GM12878 (cell line): ENCODE results near the gene TMEM14C. TPM values are rescaled to one million over a fixed set of nuclear protein-coding genes. Genes with fewer than 3 reads are reported as not detected.

ENCODE experiments used
- ATAC-seq: fragments of 200-7000 bp; cut with Tn5 transposase; 3 replicates; pipeline ENCODE4 v1.9.1; 2020; ENCODE audit warnings: mild to moderate bottlenecking, moderate library complexity
- BruUV-seq: library from RNA; stranded (reverse); fragments of 400-500 nt; replicated peaks from 2 replicates; lab custom pipeline; 2021; lab: Mats Ljungman, UMichigan
- CTCF ChIA-PET: fragments of 300-600 bp; sonication (Branson Sonifier 250); formaldehyde crosslinking; extraction: SDS; loops from one replicate; lab custom pipeline; 2021; ENCODE audit warnings: inconsistent platforms; lab: Yijun Ruan, JAX
- POLR2A ChIA-PET: fragments of 350-600 bp; formaldehyde crosslinking; extraction: SDS; loops from one replicate; lab custom pipeline; 2021; ENCODE audit warnings: inconsistent platforms; lab: Charles Lee
- RAD21 ChIA-PET: fragments of 300-600 bp; sonication (Branson Sonifier 250); formaldehyde crosslinking; loops from one replicate; lab custom pipeline; 2023; ENCODE audit warnings: antibody characterized with exemption; ENCODE audit not compliant: unreplicated experiment; lab: Charles Lee
- SMC1A ChIA-PET: fragments of 300-600 bp; sonication (Branson Sonifier 250); formaldehyde crosslinking; loops from one replicate; lab custom pipeline; 2023; ENCODE audit not compliant: unreplicated experiment, uncharacterized antibody; lab: Charles Lee
- DNase-seq: peaks from one replicate; pipeline ENCODE4 v3.0.0-alpha.2; 2011; ENCODE audit warnings: low read depth, low spot score
- FAIRE-seq: peaks from 3 replicates; lab custom pipeline; 2011; peaks lifted over from hg19 to GRCh38; lab: Jason Lieb, UNC
- H2AFZ ChIP-seq: 2 replicates; pipeline ENCODE4 v1.6.0; 2011; ENCODE audit warnings: low read depth, low read length, control low read depth; ENCODE audit not compliant: control insufficient read depth
- H3K27ac ChIP-seq: 2 replicates; pipeline ENCODE4 v1.5.1; 2011; ENCODE audit warnings: control low read depth; ENCODE audit not compliant: control insufficient read depth, insufficient read depth
- H3K27me3 ChIP-seq, 2 experiments: replicated peaks in 1 of 2; 2 replicates each; pipeline versions ENCODE4 v1.6.0 to v1.6.1; 2011; ENCODE audit warnings: low read length in 1 of 2; ENCODE audit not compliant: control insufficient read depth in 2 of 2, insufficient read depth in 2 of 2
- H3K36me3 ChIP-seq, 2 experiments: 2 replicates each; pipeline ENCODE4 v1.5.1; 2011; ENCODE audit warnings: low read length in 1 of 2; ENCODE audit not compliant: control insufficient read depth in 2 of 2, insufficient read depth in 2 of 2
- H3K4me1 ChIP-seq: 2 replicates; pipeline ENCODE4 v1.6.1; 2011; ENCODE audit warnings: mild to moderate bottlenecking, low read length, moderate library complexity, mixed read lengths; ENCODE audit not compliant: control insufficient read depth, insufficient read depth
- H3K4me2 ChIP-seq: 2 replicates; pipeline ENCODE4 v1.6.0; 2011; ENCODE audit warnings: control low read depth; ENCODE audit not compliant: control insufficient read depth, insufficient read depth
- H3K4me3 ChIP-seq: fragments of 200-600 bp; sonication (generic); 2 replicates; pipeline ENCODE4 v1.5.1; 2016
- H3K79me2 ChIP-seq: 2 replicates; pipeline ENCODE4 v1.6.0; 2011; ENCODE audit warnings: low read length; ENCODE audit not compliant: control insufficient read depth, insufficient read depth
- H3K9ac ChIP-seq: 2 replicates; pipeline ENCODE4 v1.8.0; 2011; ENCODE audit warnings: low read length, control low read depth, mixed read lengths; ENCODE audit not compliant: control insufficient read depth, insufficient read depth
- H3K9me3 ChIP-seq: replicated peaks from 3 replicates; pipeline ENCODE4 v1.5.1; 2011; ENCODE audit warnings: mild to moderate bottlenecking, low read length; ENCODE audit not compliant: control insufficient read depth, insufficient read depth
- H4K20me1 ChIP-seq: 2 replicates; pipeline ENCODE4 v1.6.0; 2011; ENCODE audit not compliant: control insufficient read depth, insufficient read depth
- ESRRA ChIP-seq: IDR thresholded peaks from 2 replicates; pipeline ENCODE4 v1.6.1; 2012; ENCODE audit warnings: mild to moderate bottlenecking, low read length, improper control_type of control experiment
- FOS ChIP-seq: IDR thresholded peaks from 3 replicates; pipeline ENCODE4 v1.6.1; 2011; ENCODE audit warnings: borderline replicate concordance; ENCODE audit not compliant: insufficient read length; ENCODE audit errors: extremely low read depth
- NR2C2 ChIP-seq: IDR thresholded peaks from 2 replicates; pipeline ENCODE4 v1.6.1; 2011; ENCODE audit warnings: borderline replicate concordance, low read depth; ENCODE audit not compliant: control insufficient read depth, insufficient read length
- ZNF24 ChIP-seq: fragments of 450-650 bp; IDR thresholded peaks from 2 replicates; pipeline ENCODE4 v1.6.1; 2017; ENCODE audit warnings: antibody characterized with exemption, mild to moderate bottlenecking
- WGBS: methylation state at CpG from one replicate; pipeline ENCODE4 v1.1.6; 2016; ENCODE audit warnings: low lambda C conversion rate; ENCODE audit not compliant: insufficient replicate concordance, insufficient coverage; ENCODE audit errors: missing lambda C conversion rate; 5-methylcytosine and 5-hydroxymethylcytosine counted together
- in situ Hi-C: fragments of 300-500 bp; cut with MboI; formaldehyde crosslinking; loops from 9 replicates; pipeline ENCODE4 v1.14.3; 2018; ENCODE audit warnings: mixed read lengths
- intact Hi-C: fragments of 100-400 bp; cut with micrococcal nuclease; formaldehyde crosslinking; loops from one replicate; pipeline ENCODE4 v1.14.2; 2022; ENCODE audit not compliant: unreplicated experiment
- polyA plus RNA-seq, 11 experiments: library from polyadenylated mRNA; depleted of rRNA in 4 of 11; unstranded in 6 of 11; stranded (reverse) in 5 of 11; fragments of >200 nt; fragmentation: Nextera tagmentation in 4 of 11; fragmentation: Illumina TruSeq in 1 of 11; extraction: Ambion mirVana in 4 of 11; extraction: Trizol in 1 of 11; gene quantifications; 1 replicate in 1 of 11; 2 replicates in 10 of 11; pipeline versions ENCODE4 v1.2.1 to v1.2.3, GENCODE V29; 2011 to 2016; ENCODE audit warnings: inconsistent platforms in 2 of 11, missing spikeins in 2 of 11, low read depth in 1 of 11
- total RNA-seq, 4 experiments: library from RNA; depleted of rRNA in 3 of 4; stranded (reverse); fragments of >200 nt in 3 of 4; fragmentation: Illumina TruSeq in 1 of 4; extraction: Trizol in 1 of 4; gene quantifications; 2 replicates each; pipeline versions ENCODE4 v1.2.1 to v1.2.3, GENCODE V29; 2013 to 2021
- TF ChIP-seq, protein P1 (sequence below): fragments of 450-650 bp; IDR thresholded peaks from 2 replicates; pipeline ENCODE4 v1.6.1; 2017; ENCODE audit warnings: antibody characterized with exemption, mild to moderate bottlenecking, moderate library complexity
- TF ChIP-seq, protein P2 (sequence below): IDR thresholded peaks from 2 replicates; pipeline ENCODE4 v1.6.1; 2011; ENCODE audit warnings: low read depth, mild to moderate bottlenecking, low read length, moderate library complexity, borderline replicate concordance; ENCODE audit errors: extremely low read depth

The TMEM14C gene
- total and polyA plus RNA-seq, 10 of the 15 experiments (the other 5 are each of a cell fraction or from before 2014, with no cell fraction given) = 66.0 to 224 (median 134) TPM

DNA sequence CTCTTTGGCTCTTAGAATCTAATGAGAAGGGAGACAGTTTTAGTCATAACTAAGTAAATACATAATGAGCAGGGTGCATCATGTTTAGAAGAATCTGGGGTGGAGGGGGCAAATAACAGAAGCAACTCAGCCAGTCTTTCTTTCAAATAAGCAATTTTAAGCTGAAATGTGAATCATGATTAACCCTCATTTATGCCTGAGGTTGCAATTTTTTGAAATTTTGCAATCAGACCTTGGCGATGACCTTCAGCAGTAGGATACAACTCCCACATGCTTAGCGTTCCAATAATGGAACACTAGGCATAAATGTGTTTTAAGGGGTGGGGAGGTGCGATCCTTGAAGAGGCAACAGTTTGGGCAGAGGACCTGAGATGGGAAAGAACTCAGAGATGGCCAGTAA, 55.4 kb downstream of the TMEM14C start:
- in situ Hi-C loops = no loop called here
- DNase-seq = no peak
- no peaks in the 10 kb centered on the region for H3K79me2 ChIP-seq
- no peak overlapping the region for H3K4me3 ChIP-seq
- intact Hi-C loops = no loop called here
- no peaks in the 10 kb centered on the region for H4K20me1 ChIP-seq
- WGBS = 97% methylated on average over 3 of the region's 3 CpGs
- SMC1A ChIA-PET = no interaction called here
- no peak for FAIRE-seq
- no peaks in the 10 kb centered on the region for H3K9me3 ChIP-seq
- TF ChIP-seq, protein P1, sequence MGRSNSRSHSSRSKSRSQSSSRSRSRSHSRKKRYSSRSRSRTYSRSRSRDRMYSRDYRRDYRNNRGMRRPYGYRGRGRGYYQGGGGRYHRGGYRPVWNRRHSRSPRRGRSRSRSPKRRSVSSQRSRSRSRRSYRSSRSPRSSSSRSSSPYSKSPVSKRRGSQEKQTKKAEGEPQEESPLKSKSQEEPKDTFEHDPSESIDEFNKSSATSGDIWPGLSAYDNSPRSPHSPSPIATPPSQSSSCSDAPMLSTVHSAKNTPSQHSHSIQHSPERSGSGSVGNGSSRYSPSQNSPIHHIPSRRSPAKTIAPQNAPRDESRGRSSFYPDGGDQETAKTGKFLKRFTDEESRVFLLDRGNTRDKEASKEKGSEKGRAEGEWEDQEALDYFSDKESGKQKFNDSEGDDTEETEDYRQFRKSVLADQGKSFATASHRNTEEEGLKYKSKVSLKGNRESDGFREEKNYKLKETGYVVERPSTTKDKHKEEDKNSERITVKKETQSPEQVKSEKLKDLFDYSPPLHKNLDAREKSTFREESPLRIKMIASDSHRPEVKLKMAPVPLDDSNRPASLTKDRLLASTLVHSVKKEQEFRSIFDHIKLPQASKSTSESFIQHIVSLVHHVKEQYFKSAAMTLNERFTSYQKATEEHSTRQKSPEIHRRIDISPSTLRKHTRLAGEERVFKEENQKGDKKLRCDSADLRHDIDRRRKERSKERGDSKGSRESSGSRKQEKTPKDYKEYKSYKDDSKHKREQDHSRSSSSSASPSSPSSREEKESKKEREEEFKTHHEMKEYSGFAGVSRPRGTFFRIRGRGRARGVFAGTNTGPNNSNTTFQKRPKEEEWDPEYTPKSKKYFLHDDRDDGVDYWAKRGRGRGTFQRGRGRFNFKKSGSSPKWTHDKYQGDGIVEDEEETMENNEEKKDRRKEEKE = no peak
- TF ChIP-seq ESRRA (no peak), FOS (no peak), ZNF24 (no peak), NR2C2 (no peak)
- TF ChIP-seq, protein P2, sequence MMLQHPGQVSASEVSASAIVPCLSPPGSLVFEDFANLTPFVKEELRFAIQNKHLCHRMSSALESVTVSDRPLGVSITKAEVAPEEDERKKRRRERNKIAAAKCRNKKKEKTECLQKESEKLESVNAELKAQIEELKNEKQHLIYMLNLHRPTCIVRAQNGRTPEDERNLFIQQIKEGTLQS = no peak
- TF ChIP-seq, all 136 proteins: peak for 0
- Histone ChIP-seq H3K4me1 (no peaks in the 10 kb centered on the region), H3K36me3 (peaks cover 0 to 3% of the 10 kb centered on the region in 2 experiments; a peak in 2 of 4 replicates), H2AFZ (no peak overlapping the region), H3K9ac (no peak overlapping the region), H3K27me3 (no peaks in the 10 kb centered on the region), H3K27ac (no peak overlapping the region), H3K4me2 (no peak overlapping the region)
- ChIA-PET RAD21 (no interaction called here), CTCF (no interaction called here), POLR2A (no interaction called here)
- ATAC-seq = no peak
- BruUV-seq = no TSS peak
